Mesendoderm (in vitro differentiated cells): ENCODE data around the gene PJA1.

Experiments
- DNase-seq: peaks from one replicate; pipeline ENCODE4 v3.0.0; 2013
- H2AK5ac ChIP-seq: 2 replicates; pipeline ENCODE4 v1.6.1; 2013; ENCODE audit warnings: low read length, inconsistent platforms
- H2BK120ac ChIP-seq: 2 replicates; pipeline ENCODE4 v1.6.1; 2013; ENCODE audit warnings: low read depth, mild to moderate bottlenecking, low read length, moderate library complexity, mixed read lengths
- H2BK15ac ChIP-seq: replicated peaks from 2 replicates; pipeline ENCODE4 v1.6.1; 2013; ENCODE audit warnings: low read depth, mild to moderate bottlenecking, moderate library complexity
- H2BK5ac ChIP-seq: 2 replicates; pipeline ENCODE4 v1.6.1; 2013; ENCODE audit warnings: low read length, inconsistent platforms
- H3K18ac ChIP-seq: 2 replicates; pipeline ENCODE4 v1.6.1; 2013; ENCODE audit warnings: mild to moderate bottlenecking, low read length, mixed read lengths
- H3K23ac ChIP-seq: one replicate; pipeline ENCODE4 v1.6.1; 2013; ENCODE audit warnings: low read length
- H3K27ac ChIP-seq: 2 replicates; pipeline ENCODE4 v1.5.1; 2013; ENCODE audit warnings: low read depth, mild to moderate bottlenecking, inconsistent platforms, low read length, moderate library complexity
- H3K27me3 ChIP-seq: 2 replicates; pipeline ENCODE4 v1.6.1; 2013; ENCODE audit warnings: low read length, control low read depth, mild to moderate bottlenecking, inconsistent platforms; ENCODE audit not compliant: insufficient read depth, poor library complexity
- H3K36me3 ChIP-seq: 2 replicates; pipeline ENCODE4 v1.6.1; 2013; ENCODE audit warnings: low read length, inconsistent platforms; ENCODE audit not compliant: control insufficient read depth, insufficient read depth
- H3K4ac ChIP-seq: one replicate; pipeline ENCODE4 v1.6.1; 2013; ENCODE audit warnings: low read depth, mild to moderate bottlenecking, low read length, moderate library complexity
- H3K4me1 ChIP-seq: 2 replicates; pipeline ENCODE4 v1.6.1; 2013; ENCODE audit warnings: low read depth, low read length, inconsistent platforms; ENCODE audit not compliant: control insufficient read depth
- H3K4me2 ChIP-seq: 2 replicates; pipeline ENCODE4 v1.6.1; 2013; ENCODE audit warnings: low read length
- H3K4me3 ChIP-seq: 2 replicates; pipeline ENCODE4 v1.5.1; 2013; ENCODE audit warnings: mild to moderate bottlenecking, low read length
- H3K56ac ChIP-seq: one replicate; pipeline ENCODE4 v1.6.1; 2013; ENCODE audit warnings: low read length
- H3K79me1 ChIP-seq: 2 replicates; pipeline ENCODE4 v1.6.1; 2013; ENCODE audit warnings: low read length, inconsistent platforms
- H3K79me2 ChIP-seq: 2 replicates; pipeline ENCODE4 v1.6.1; 2013; ENCODE audit warnings: mild to moderate bottlenecking, low read length; ENCODE audit not compliant: control insufficient read depth, insufficient read depth
- H3K9ac ChIP-seq: 2 replicates; pipeline ENCODE4 v1.6.1; 2013; ENCODE audit warnings: low read length, inconsistent platforms
- H4K5ac ChIP-seq: one replicate; pipeline ENCODE4 v1.6.1; 2013; ENCODE audit warnings: low read length
- H4K8ac ChIP-seq: one replicate; pipeline ENCODE4 v1.6.1; 2013; ENCODE audit warnings: low read depth, mild to moderate bottlenecking, control low read depth, low read length, moderate library complexity
- WGBS: extraction: QIAGEN DNeasy Blood & Tissue Kit; methylation state at CpG from one replicate; pipeline ENCODE4 v1.1.7; 2013; ENCODE audit warnings: low lambda C conversion rate, missing lambda C conversion rate; ENCODE audit not compliant: insufficient coverage; ENCODE audit errors: extremely low coverage; 5-methylcytosine and 5-hydroxymethylcytosine counted together

Gene PJA1

DNA sequence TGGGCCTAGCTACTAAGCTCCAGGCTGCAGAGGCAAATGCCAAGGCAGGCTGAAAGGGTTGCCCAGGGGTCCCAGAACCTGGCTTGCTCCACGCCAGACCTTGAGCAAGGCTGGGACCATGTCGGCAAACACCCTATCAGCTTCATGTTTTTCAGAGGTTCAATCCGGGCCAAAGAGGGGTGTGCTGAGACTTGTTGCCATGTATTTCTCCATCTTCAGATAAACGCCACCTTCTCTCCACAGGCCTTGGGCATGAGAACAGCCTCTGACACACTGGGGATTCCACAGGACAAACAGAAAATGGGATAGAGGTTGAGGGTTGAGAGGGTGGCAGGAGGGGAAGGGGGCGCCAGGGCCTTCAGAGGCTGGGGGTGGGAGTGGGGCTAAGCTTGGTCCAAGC lies 8.6 kb downstream of the PJA1 start:
- Histone ChIP-seq H3K4me3 (no peak overlapping the region), H3K4me2 (no peak overlapping the region), H3K79me2 (no peaks in the 10 kb centered on the region), H4K8ac (no peak overlapping the region), H3K9ac (no peak overlapping the region), H4K5ac (no peak overlapping the region), H2BK120ac (no peak overlapping the region), H2BK5ac (no peak overlapping the region), H3K79me1 (no peaks in the 10 kb centered on the region), H3K27me3 (no peaks in the 10 kb centered on the region), H3K23ac (no peak overlapping the region), H2BK15ac (no peak overlapping the region), H3K27ac (no peak overlapping the region), H3K4ac (no peak overlapping the region), H3K36me3 (no peaks in the 10 kb centered on the region), H3K56ac (no peak overlapping the region), H3K4me1 (no peaks in the 10 kb centered on the region), H3K18ac (no peak overlapping the region), H2AK5ac (no peak overlapping the region)
- WGBS, result no CpG with 5 or more reads among the region's 5 CpGs
- no peak for DNase-seq

GRCh38 chrX:69155786-69156520 lies 9.3 kb downstream of the PJA1 start:
- Histone ChIP-seq H3K23ac (no peak overlapping the region), H3K18ac (peak overlapping the region; percentile 51), H2BK5ac (no peak overlapping the region), H3K4ac (no peak overlapping the region), H2AK5ac (no peak overlapping the region), H3K56ac (peak overlapping the region; percentile 5), H3K27me3 (no peaks in the 10 kb centered on the region), H3K4me3 (no peak overlapping the region), H3K9ac (no peak overlapping the region), H4K8ac (no peak overlapping the region), H3K4me1 (no peaks in the 10 kb centered on the region), H3K36me3 (no peaks in the 10 kb centered on the region), H3K79me1 (no peaks in the 10 kb centered on the region), H3K4me2 (no peak overlapping the region), H3K79me2 (no peaks in the 10 kb centered on the region), H3K27ac (no peak overlapping the region), H2BK15ac (no peak overlapping the region), H2BK120ac (no peak overlapping the region), H4K5ac (no peak overlapping the region)
- no peak for DNase-seq
- WGBS, result no CpG with 5 or more reads among the region's 5 CpGs

GRCh38 chrX:69154051-69154450 lies 11.2 kb downstream of the PJA1 start:
- WGBS, result no CpG with 5 or more reads among the region's 6 CpGs
- Histone ChIP-seq H3K79me2 (no peaks in the 10 kb centered on the region), H3K9ac (no peak overlapping the region)

DNA sequence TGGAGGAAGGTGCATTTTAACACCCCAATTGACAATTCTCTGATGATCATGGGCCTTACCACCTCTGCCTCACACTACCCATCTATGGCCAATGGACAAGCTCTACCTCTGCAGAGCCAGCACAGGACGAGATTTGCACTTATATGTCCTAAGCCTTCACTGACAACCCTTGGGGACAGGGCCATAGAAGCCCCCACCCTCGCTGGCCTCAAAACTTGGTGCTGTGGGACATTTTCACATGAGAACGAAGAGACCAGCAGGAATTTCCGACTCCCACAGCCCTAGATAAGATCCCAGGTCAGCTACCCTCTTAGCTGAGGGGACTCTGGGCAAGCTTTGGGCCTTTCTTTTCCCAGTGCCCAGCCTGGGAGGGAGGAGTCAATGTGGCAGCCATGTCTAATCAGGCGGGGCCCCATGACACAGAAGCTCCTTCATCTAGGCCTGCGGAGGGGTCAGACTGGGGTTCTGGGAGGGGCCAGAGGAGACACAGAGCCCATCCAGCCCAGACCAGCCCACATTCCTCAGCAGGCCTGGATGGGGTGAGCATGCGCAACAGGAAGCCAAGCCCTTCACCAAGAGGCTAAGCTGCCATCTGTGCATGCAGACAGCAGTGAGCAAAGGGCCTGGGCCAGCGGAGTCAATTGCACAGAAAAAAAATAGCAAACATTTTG lies 12.1 kb downstream of the PJA1 start:
- H2BK15ac ChIP-seq, result no peak overlapping the region
- no peak overlapping the region for H3K56ac ChIP-seq
- H3K4me3 ChIP-seq, result no peak overlapping the region
- DNase-seq, result peak; percentile 93
- no peak overlapping the region for H3K9ac ChIP-seq
- no peak overlapping the region for H4K8ac ChIP-seq
- no peaks in the 10 kb centered on the region for H3K27me3 ChIP-seq
- H4K5ac ChIP-seq, result no peak overlapping the region
- no peaks in the 10 kb centered on the region for H3K79me1 ChIP-seq
- H2BK120ac ChIP-seq, result no peak overlapping the region
- H2AK5ac ChIP-seq, result no peak overlapping the region
- no peaks in the 10 kb centered on the region for H3K36me3 ChIP-seq
- H3K4me1 ChIP-seq, result no peaks in the 10 kb centered on the region
- no peak overlapping the region for H3K4me2 ChIP-seq
- peak overlapping the region; percentile 53 for H3K18ac ChIP-seq
- H3K23ac ChIP-seq, result no peak overlapping the region
- H3K79me2 ChIP-seq, result no peaks in the 10 kb centered on the region
- H3K4ac ChIP-seq, result peak overlapping the region; percentile 27
- no CpG with 5 or more reads among the region's 8 CpGs for WGBS
- no peak overlapping the region for H3K27ac ChIP-seq
- H2BK5ac ChIP-seq, result no peak overlapping the region

More at GRCh38 chrX:69154051-69154450, 11.2 kb downstream of the PJA1 start:
- H3K27me3 ChIP-seq, result no peaks in the 10 kb centered on the region
- H4K5ac ChIP-seq, result no peak overlapping the region
- H3K4me2 ChIP-seq, result no peak overlapping the region
- H2BK5ac ChIP-seq, result no peak overlapping the region
- H3K18ac ChIP-seq, result no peak overlapping the region
- DNase-seq, result no peak
- no peak overlapping the region for H2BK120ac ChIP-seq
- no peak overlapping the region for H3K4ac ChIP-seq
- H3K36me3 ChIP-seq, result no peaks in the 10 kb centered on the region
- H2BK15ac ChIP-seq, result no peak overlapping the region
- no peak overlapping the region for H3K23ac ChIP-seq
- H4K8ac ChIP-seq, result no peak overlapping the region
- H3K4me3 ChIP-seq, result no peak overlapping the region
- H3K56ac ChIP-seq, result no peak overlapping the region
- H2AK5ac ChIP-seq, result no peak overlapping the region
- H3K79me1 ChIP-seq, result no peaks in the 10 kb centered on the region
- H3K27ac ChIP-seq, result no peak overlapping the region
- no peaks in the 10 kb centered on the region for H3K4me1 ChIP-seq

DNA sequence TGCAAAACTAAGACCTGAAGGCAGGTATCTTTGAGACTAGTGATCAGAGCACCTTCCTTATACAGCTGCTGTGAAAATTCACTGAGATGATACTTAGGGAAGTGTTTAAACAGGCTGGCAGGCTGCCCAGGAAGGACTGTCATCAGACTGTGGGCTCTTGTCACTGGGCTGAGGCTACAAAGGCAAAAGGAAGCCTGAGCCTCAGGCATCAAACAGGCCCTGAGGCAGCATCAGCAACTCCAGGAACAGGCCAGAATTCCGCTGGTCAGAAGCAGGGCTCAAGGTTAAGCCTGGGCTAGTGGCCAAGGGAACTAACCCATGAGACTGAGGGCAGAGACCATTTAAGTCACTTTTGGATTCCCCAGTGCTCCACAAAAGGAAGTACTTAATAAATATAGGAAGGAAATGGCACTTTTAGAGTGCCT lies 12.8 kb downstream of the PJA1 start:
- H3K56ac ChIP-seq, result no peak overlapping the region
- H2BK120ac ChIP-seq, result no peak overlapping the region
- no peaks in the 10 kb centered on the region for H3K4me1 ChIP-seq
- no peaks in the 10 kb centered on the region for H3K79me2 ChIP-seq
- no peak overlapping the region for H3K4me2 ChIP-seq
- no CpG with 5 or more reads among the region's 1 CpG for WGBS
- H3K9ac ChIP-seq, result no peak overlapping the region
- no peak overlapping the region for H4K5ac ChIP-seq
- no peak overlapping the region for H3K23ac ChIP-seq
- no peak overlapping the region for H2AK5ac ChIP-seq
- peak overlapping the region; percentile 36 for H3K18ac ChIP-seq
- no peak for DNase-seq
- no peaks in the 10 kb centered on the region for H3K79me1 ChIP-seq
- H3K36me3 ChIP-seq, result no peaks in the 10 kb centered on the region
- no peak overlapping the region for H2BK15ac ChIP-seq
- H4K8ac ChIP-seq, result no peak overlapping the region
- H3K4ac ChIP-seq, result no peak overlapping the region
- H3K27ac ChIP-seq, result no peak overlapping the region
- H3K27me3 ChIP-seq, result no peaks in the 10 kb centered on the region
- H3K4me3 ChIP-seq, result no peak overlapping the region
- H2BK5ac ChIP-seq, result no peak overlapping the region
